Measurements from ENCODE around the gene KLF16.

GRCh38 chr19:1811472-1811894 lies 51.9 kb downstream of the KLF16 start:
- no peak for TF ChIP-seq EZH2 (IDR thresholded peaks at IDR 0.05)
- TF ChIP-seq POLR2AphosphoS5 (IDR thresholded peaks at IDR 0.05; ENCODE audit: borderline replicate concordance, low read depth, low read length): no peak
- no peak for TF ChIP-seq FOXP2 (optimal IDR thresholded peaks at IDR 0.05; ENCODE audit: control extremely low read depth, extremely low read length, insufficient read depth)

Measured in SK-N-MC (cell line).